ENCODE measurements around the gene GALNT3. TPM values are rescaled to one million over a fixed set of nuclear protein-coding genes. Genes with fewer than 3 reads are reported as not detected.
A peak's percentile ranks its signal among the peaks of the same experiment; 100 is the strongest.

GALNT3 gene
- total RNA-seq, 1 donor from 2014 or later = 0.34 TPM

- no peak for DNase-seq
Observed at GRCh38 chr2:165720511-165720910, 73.5 kb downstream of the GALNT3 start.

GRCh38 chr2:165718610-165719210 lies 75.3 kb downstream of the GALNT3 start:
- DNase-seq = no peak

- DNase-seq = no peak
Observed at GRCh38 chr2:165716091-165716490, 78.0 kb downstream of the GALNT3 start.

DNA sequence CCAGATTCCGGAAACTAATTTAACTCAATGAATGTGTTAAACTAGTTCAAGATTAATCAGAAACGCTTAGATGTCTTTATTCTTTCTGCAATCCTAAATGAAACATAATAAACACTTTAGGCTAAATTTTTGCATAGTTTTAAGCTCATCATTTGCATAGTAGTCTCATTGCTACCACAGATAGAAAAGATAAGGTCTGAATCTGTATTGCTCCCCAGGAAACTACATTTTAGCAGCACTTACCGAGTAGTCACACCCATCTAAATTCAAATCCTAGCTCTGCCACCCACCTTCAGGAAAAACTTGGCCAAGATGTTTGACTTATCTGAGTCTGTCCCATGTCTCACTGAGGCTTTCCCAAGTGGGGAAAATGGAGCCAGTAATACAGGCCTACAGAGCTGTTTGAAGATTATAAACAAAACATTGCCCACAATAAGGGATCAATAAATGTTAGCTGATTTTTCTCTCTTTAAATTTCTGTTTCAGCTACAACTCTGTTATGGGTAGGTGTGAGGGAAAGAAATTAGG lies 87.0 kb downstream of the GALNT3 start:
- DNase-seq = no peak

DNA sequence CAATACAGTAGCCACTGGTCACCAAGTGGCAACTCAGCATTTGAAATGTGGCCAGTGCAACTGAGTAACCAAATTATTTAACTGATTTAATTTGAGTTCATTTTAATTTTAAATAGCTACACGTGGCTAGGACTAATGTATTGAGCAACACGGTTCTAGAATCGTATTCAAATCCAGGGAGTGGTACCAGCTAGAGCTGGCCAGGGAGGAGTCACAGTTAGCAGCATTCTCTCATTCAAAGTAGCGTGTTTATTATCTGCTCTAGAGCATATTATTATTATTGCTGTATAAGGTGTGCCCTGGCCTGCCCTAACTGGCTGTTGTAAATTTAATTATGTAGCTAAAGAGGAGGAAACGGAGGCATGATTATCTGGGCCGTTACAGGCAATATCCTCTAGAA lies 92.9 kb downstream of the GALNT3 start:
- no peak for DNase-seq

- no peak for DNase-seq
Observed at GRCh38 chr2:165700531-165700930, 93.5 kb downstream of the GALNT3 start.

DNA sequence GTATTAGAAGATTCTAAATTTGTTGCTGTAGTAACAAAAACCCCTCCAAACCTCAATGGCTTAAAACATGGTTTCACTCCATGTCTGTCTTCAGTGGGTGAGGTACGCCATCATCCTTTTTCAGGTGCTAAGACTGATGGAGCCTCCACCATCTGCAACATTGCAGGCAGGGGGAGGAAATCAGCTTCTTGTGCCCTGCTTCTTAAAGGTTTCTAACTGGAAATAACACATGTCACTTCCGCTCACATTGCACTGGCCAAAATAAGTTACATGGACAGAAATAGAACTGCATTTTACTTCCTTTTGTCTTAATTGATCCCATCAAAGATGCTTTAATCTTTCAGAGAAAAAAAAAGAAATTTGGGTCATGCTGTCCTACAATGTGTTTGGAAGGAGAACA lies 94.1 kb downstream of the GALNT3 start:
- DNase-seq = no peak

GRCh38 chr2:165698444-165698884 lies 95.6 kb downstream of the GALNT3 start:
- peak; percentile 45 for DNase-seq

DNA sequence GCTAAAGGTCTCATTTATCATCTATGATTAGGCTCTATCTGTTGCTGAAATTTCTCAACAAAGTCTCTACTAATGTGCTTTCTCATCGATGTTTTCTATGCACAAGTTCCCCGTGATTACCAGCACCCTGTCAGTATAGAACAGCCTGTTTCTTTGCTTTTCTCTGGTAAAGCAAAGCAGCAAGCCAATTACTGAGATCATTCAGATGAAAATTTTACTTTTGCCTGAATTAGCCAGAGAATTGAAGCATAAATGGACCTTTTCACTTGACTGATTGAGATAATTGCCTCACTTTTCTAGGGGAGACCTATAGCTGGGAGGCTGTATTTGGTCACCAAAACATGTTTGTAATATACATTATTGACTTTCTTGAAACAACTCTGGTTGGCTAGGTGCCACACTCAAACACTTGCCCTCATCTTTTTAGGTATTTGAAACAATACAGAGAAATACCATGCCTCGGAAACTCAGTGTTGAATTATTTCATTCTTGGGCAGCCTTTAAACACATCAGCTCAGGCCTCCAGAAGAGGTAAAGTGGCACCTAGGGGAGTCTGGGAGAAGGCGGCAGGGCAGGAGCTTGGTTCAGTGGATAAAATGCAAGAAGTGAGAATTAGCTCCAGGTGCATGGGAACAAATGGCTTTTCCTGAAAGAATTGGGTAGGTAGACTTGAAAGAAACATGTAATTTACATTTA lies 96.2 kb downstream of the GALNT3 start:
- no peak for DNase-seq

Other genes with a start within 250 kb of the GALNT3 start
- gene TTC21B, start 159.5 kb upstream of the GALNT3 start, total RNA-seq = 33.4 and 45.2 TPM in 2 replicates

Measured in dermis blood vessel endothelial cell (primary cell).